GM12878 (cell line): Measurements from ENCODE around the gene CDKL1. TPM values are rescaled to one million over a fixed set of nuclear protein-coding genes. Genes with fewer than 3 reads are reported as not detected.

ENCODE experiments used
- ATAC-seq: fragments of 200-7000 bp; cut with Tn5 transposase; 3 replicates; pipeline ENCODE4 v1.9.1; 2020; ENCODE audit warnings: mild to moderate bottlenecking, moderate library complexity
- BruUV-seq: library from RNA; stranded (reverse); fragments of 400-500 nt; replicated peaks from 2 replicates; lab custom pipeline; 2021; lab: Mats Ljungman, UMichigan
- CTCF ChIA-PET: fragments of 300-600 bp; sonication (Branson Sonifier 250); formaldehyde crosslinking; extraction: SDS; loops from one replicate; lab custom pipeline; 2021; ENCODE audit warnings: inconsistent platforms; lab: Yijun Ruan, JAX
- POLR2A ChIA-PET: fragments of 350-600 bp; formaldehyde crosslinking; extraction: SDS; loops from one replicate; lab custom pipeline; 2021; ENCODE audit warnings: inconsistent platforms; lab: Charles Lee
- RAD21 ChIA-PET: fragments of 300-600 bp; sonication (Branson Sonifier 250); formaldehyde crosslinking; loops from one replicate; lab custom pipeline; 2023; ENCODE audit warnings: antibody characterized with exemption; ENCODE audit not compliant: unreplicated experiment; lab: Charles Lee
- SMC1A ChIA-PET: fragments of 300-600 bp; sonication (Branson Sonifier 250); formaldehyde crosslinking; loops from one replicate; lab custom pipeline; 2023; ENCODE audit not compliant: unreplicated experiment, uncharacterized antibody; lab: Charles Lee
- DNase-seq: peaks from one replicate; pipeline ENCODE4 v3.0.0-alpha.2; 2011; ENCODE audit warnings: low read depth, low spot score
- FAIRE-seq: peaks from 3 replicates; lab custom pipeline; 2011; peaks lifted over from hg19 to GRCh38; lab: Jason Lieb, UNC
- H2AFZ ChIP-seq: 2 replicates; pipeline ENCODE4 v1.6.0; 2011; ENCODE audit warnings: low read depth, low read length, control low read depth; ENCODE audit not compliant: control insufficient read depth
- H3K27ac ChIP-seq: 2 replicates; pipeline ENCODE4 v1.5.1; 2011; ENCODE audit warnings: control low read depth; ENCODE audit not compliant: control insufficient read depth, insufficient read depth
- H3K27me3 ChIP-seq, 2 experiments: replicated peaks in 1 of 2; 2 replicates each; pipeline versions ENCODE4 v1.6.0 to v1.6.1; 2011; ENCODE audit warnings: low read length in 1 of 2; ENCODE audit not compliant: control insufficient read depth in 2 of 2, insufficient read depth in 2 of 2
- H3K36me3 ChIP-seq, 2 experiments: 2 replicates each; pipeline ENCODE4 v1.5.1; 2011; ENCODE audit warnings: low read length in 1 of 2; ENCODE audit not compliant: control insufficient read depth in 2 of 2, insufficient read depth in 2 of 2
- H3K4me1 ChIP-seq: 2 replicates; pipeline ENCODE4 v1.6.1; 2011; ENCODE audit warnings: mild to moderate bottlenecking, low read length, moderate library complexity, mixed read lengths; ENCODE audit not compliant: control insufficient read depth, insufficient read depth
- H3K4me2 ChIP-seq: 2 replicates; pipeline ENCODE4 v1.6.0; 2011; ENCODE audit warnings: control low read depth; ENCODE audit not compliant: control insufficient read depth, insufficient read depth
- H3K4me3 ChIP-seq: fragments of 200-600 bp; sonication (generic); 2 replicates; pipeline ENCODE4 v1.5.1; 2016
- H3K79me2 ChIP-seq: 2 replicates; pipeline ENCODE4 v1.6.0; 2011; ENCODE audit warnings: low read length; ENCODE audit not compliant: control insufficient read depth, insufficient read depth
- H3K9ac ChIP-seq: 2 replicates; pipeline ENCODE4 v1.8.0; 2011; ENCODE audit warnings: low read length, control low read depth, mixed read lengths; ENCODE audit not compliant: control insufficient read depth, insufficient read depth
- H3K9me3 ChIP-seq: replicated peaks from 3 replicates; pipeline ENCODE4 v1.5.1; 2011; ENCODE audit warnings: mild to moderate bottlenecking, low read length; ENCODE audit not compliant: control insufficient read depth, insufficient read depth
- H4K20me1 ChIP-seq: 2 replicates; pipeline ENCODE4 v1.6.0; 2011; ENCODE audit not compliant: control insufficient read depth, insufficient read depth
- IKZF1 ChIP-seq: fragments of 450-650 bp; conservative IDR thresholded peaks from 2 replicates; pipeline ENCODE4 v1.6.1; 2017; ENCODE audit warnings: antibody characterized with exemption, mild to moderate bottlenecking
- KAT2A ChIP-seq: conservative IDR thresholded peaks from 2 replicates; pipeline ENCODE4 v1.6.1; 2011; ENCODE audit warnings: low read depth, low read length; ENCODE audit not compliant: control insufficient read depth
- MLLT1 ChIP-seq: fragments of 450-650 bp; IDR thresholded peaks from 2 replicates; pipeline ENCODE4 v1.6.1; 2016; ENCODE audit warnings: mild to moderate bottlenecking
- NR2C1 ChIP-seq: fragments of 450-650 bp; IDR thresholded peaks from 2 replicates; pipeline ENCODE4 v1.6.1; 2017; ENCODE audit warnings: antibody characterized with exemption, mild to moderate bottlenecking, moderate library complexity
- RAD21 ChIP-seq: IDR thresholded peaks from 2 replicates; pipeline ENCODE4 v1.6.1; 2011; ENCODE audit warnings: mild to moderate bottlenecking, low read depth, low read length, moderate library complexity; ENCODE audit not compliant: insufficient read depth
- RFX5 ChIP-seq: IDR thresholded peaks from 2 replicates; pipeline ENCODE4 v1.6.1; 2011; ENCODE audit warnings: low read depth, low read length, improper control_type of control experiment
- SMARCA5 ChIP-seq: fragments of 450-650 bp; IDR thresholded peaks from 2 replicates; pipeline ENCODE4 v1.6.1; 2017; ENCODE audit warnings: mild to moderate bottlenecking
- WGBS: methylation state at CpG from one replicate; pipeline ENCODE4 v1.1.6; 2016; ENCODE audit warnings: low lambda C conversion rate; ENCODE audit not compliant: insufficient replicate concordance, insufficient coverage; ENCODE audit errors: missing lambda C conversion rate; 5-methylcytosine and 5-hydroxymethylcytosine counted together
- in situ Hi-C: fragments of 300-500 bp; cut with MboI; formaldehyde crosslinking; loops from 9 replicates; pipeline ENCODE4 v1.14.3; 2018; ENCODE audit warnings: mixed read lengths
- intact Hi-C: fragments of 100-400 bp; cut with micrococcal nuclease; formaldehyde crosslinking; loops from one replicate; pipeline ENCODE4 v1.14.2; 2022; ENCODE audit not compliant: unreplicated experiment
- polyA plus RNA-seq, 11 experiments: library from polyadenylated mRNA; depleted of rRNA in 4 of 11; unstranded in 6 of 11; stranded (reverse) in 5 of 11; fragments of >200 nt; fragmentation: Nextera tagmentation in 4 of 11; fragmentation: Illumina TruSeq in 1 of 11; extraction: Ambion mirVana in 4 of 11; extraction: Trizol in 1 of 11; gene quantifications; 1 replicate in 1 of 11; 2 replicates in 10 of 11; pipeline versions ENCODE4 v1.2.1 to v1.2.3, GENCODE V29; 2011 to 2016; ENCODE audit warnings: inconsistent platforms in 2 of 11, missing spikeins in 2 of 11, low read depth in 1 of 11
- total RNA-seq, 4 experiments: library from RNA; depleted of rRNA in 3 of 4; stranded (reverse); fragments of >200 nt in 3 of 4; fragmentation: Illumina TruSeq in 1 of 4; extraction: Trizol in 1 of 4; gene quantifications; 2 replicates each; pipeline versions ENCODE4 v1.2.1 to v1.2.3, GENCODE V29; 2013 to 2021

The CDKL1 gene
- total and polyA plus RNA-seq, 10 of the 15 experiments (the other 5 are each of a cell fraction or from before 2014, with no cell fraction given): 9.0 to 19.0 (median 11.1) TPM

- DNase-seq (no peak), ATAC-seq (no peak), FAIRE-seq (no peak)
- no peaks in the 10 kb centered on the region for H3K27me3 ChIP-seq
- BruUV-seq: no TSS peak
- H3K4me2 ChIP-seq: no peak overlapping the region
- H3K9ac ChIP-seq: no peak overlapping the region
- H3K36me3 ChIP-seq: peaks cover 0 to 4% of the 10 kb centered on the region in 2 experiments; a peak in 1 of 4 replicates
- ChIA-PET POLR2A (interaction anchor here (0.6 kb wide), 1 partner anchor 128 kb away, joined by 4 read pairs; no protein-coding TSS in a partner anchor), SMC1A (no interaction called here), RAD21 (no interaction called here), CTCF (interaction anchor here (0.6 to 2.0 kb wide), 2 partner anchors 17 to 1666 kb away, joined by 4 to 5 read pairs; no protein-coding TSS in a partner anchor)
- no peaks in the 10 kb centered on the region for H3K79me2 ChIP-seq
- H3K4me3 ChIP-seq: no peak overlapping the region
- intact Hi-C loops (no loop called here), in situ Hi-C loops (no loop called here)
- peaks cover 11% of the 10 kb centered on the region for H3K4me1 ChIP-seq
- WGBS: 97% methylated on average over 2 of the region's 2 CpGs
- H4K20me1 ChIP-seq: no peaks in the 10 kb centered on the region
- H3K9me3 ChIP-seq: no peaks in the 10 kb centered on the region
- H2AFZ ChIP-seq: no peak overlapping the region
- TF ChIP-seq KAT2A: no peak
- no peak for TF ChIP-seq IKZF1
- no peak for TF ChIP-seq NR2C1
- TF ChIP-seq RAD21: no peak
- TF ChIP-seq RFX5: no peak
- no peak for TF ChIP-seq MLLT1
- TF ChIP-seq SMARCA5: no peak
- no peak overlapping the region for H3K27ac ChIP-seq
These were observed 58.1 kb downstream of the CDKL1 start for GRCh38 chr14:50338587-50338986.
